Dermis blood vessel endothelial cell (primary cell): ENCODE results near the gene SLC13A1. TPM values are rescaled to one million over a fixed set of nuclear protein-coding genes. Genes with fewer than 3 reads are reported as not detected.
"Not testable (repeated sequence)": the region's sequence is repeated elsewhere in the genome, so short reads cannot be mapped to it uniquely, and the experiment has no call there.

Source experiments
- DNase-seq: peaks from one replicate; pipeline ENCODE4 v3.0.0; 2010
- total RNA-seq: library from RNA; depleted of rRNA; stranded (reverse); fragments of >200 nt; gene quantifications from 2 replicates; pipeline ENCODE4 v1.2.3, GENCODE V29; 2014

The SLC13A1 gene
- total RNA-seq, 1 donor from 2014 or later = not detected

DNA sequence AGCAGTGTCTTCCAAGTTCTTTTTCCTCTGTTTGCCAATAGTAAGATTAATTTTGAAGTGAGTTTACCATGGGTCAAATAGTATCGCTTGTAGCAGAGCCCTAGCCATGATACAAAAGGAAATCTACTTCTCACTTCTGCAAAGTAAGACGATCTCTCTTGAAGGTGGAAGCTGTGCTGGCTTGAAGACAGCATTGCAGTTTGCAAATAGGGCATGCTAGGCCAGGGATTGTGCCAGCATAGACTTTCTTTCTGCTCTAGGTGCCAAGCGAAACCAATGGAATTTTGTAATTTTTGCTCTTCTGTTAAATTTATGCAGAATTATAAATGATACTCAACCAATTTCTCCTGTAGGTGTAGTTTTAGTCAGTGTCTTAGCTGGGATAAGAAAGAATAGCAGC is 74.5 kb downstream of the SLC13A1 start:
- no peak for DNase-seq

- DNase-seq = no peak
Observed at GRCh38 chr7:123122916-123123315, 76.9 kb downstream of the SLC13A1 start.

GRCh38 chr7:123120286-123120685 is 79.5 kb downstream of the SLC13A1 start:
- no peak for DNase-seq

- no peak for DNase-seq
Observed at GRCh38 chr7:123115331-123115730, 84.4 kb downstream of the SLC13A1 start.

DNA sequence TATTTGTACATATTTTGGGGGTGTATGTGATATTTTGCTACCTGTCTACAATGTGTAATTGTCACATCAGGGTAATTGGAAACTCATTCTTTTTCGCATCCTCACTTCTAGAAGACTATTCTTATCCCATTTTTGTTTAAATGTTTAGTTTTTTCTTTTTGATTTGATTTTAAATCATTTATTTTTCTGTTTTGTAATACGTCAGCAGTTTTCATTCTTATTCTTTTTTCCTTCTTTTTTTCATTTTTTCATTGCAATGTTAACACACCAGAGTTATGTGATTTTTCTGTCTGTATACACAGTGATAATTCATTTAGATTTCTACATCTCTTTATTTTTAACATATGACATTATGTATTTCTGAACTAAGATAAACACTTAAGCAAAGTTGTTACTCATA is 85.5 kb downstream of the SLC13A1 start:
- DNase-seq = no peak

DNA sequence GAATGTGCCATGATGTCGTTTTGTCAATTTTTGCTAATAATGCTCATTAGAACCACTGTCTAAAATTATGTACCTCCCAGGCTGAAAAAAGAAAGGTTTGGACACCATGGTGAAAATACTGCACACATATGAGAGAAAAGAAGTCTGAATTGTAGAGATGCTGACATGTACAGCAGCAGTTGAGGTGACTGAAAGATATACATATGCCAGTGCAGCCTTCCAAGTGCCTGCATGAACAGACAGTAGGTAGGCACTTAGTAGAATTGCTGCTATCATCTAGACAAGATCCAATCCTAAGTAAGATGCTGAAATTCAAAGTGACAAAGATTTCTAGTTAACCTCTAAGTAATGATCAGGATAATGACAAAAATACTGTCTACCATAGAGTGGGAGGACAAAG is 86.9 kb downstream of the SLC13A1 start:
- DNase-seq = no peak

- DNase-seq = no peak
Observed at GRCh38 chr7:123099712-123100111, 100.1 kb downstream of the SLC13A1 start.

DNA sequence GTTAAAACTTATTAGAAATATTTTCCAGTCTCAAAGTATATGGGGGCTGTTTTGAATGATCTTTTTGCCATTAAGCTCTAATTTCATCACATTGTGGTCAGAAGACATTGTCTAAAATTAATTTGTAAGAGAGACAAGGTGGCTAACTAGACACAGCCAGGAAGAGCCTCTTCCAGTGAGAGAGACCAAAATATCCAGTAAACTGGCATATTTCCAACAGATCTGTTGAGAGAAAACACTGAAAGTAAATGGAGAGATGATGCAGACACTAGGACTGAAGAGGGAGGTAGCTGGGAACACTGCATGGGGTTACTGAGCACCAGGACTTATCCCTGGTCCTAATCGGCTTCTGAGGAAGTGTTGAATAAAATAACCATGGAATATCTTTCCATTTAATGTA is 102.8 kb downstream of the SLC13A1 start:
- DNase-seq = no peak

- DNase-seq = no peak
Observed at GRCh38 chr7:123096434-123096833, 103.3 kb downstream of the SLC13A1 start.

- DNase-seq = no peak
Observed at GRCh38 chr7:123090456-123090855, 109.3 kb downstream of the SLC13A1 start.

DNA sequence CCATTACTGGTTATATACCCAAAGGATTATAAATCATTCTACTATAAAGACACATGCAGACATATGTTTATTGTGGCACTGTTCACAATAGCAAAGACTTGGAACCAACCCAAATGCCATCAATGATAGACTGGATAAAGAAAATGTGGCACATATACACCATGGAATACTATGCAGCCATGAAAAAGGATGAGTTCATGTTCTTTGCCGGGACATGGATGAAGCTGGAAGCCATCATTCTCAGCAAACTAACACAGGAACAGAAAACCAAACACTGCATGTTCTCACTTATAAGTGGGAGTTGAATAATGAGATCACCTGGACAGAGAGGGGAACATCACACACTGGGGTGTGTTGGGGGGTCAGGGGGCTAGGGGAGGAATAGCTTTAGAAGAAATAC is 112.9 kb downstream of the SLC13A1 start:
- DNase-seq = not testable (repeated sequence)

GRCh38 chr7:123084861-123085260 is 114.9 kb downstream of the SLC13A1 start:
- DNase-seq = not testable (repeated sequence)

- DNase-seq = no peak
Observed at GRCh38 chr7:123079021-123079420, 120.7 kb downstream of the SLC13A1 start.

DNA sequence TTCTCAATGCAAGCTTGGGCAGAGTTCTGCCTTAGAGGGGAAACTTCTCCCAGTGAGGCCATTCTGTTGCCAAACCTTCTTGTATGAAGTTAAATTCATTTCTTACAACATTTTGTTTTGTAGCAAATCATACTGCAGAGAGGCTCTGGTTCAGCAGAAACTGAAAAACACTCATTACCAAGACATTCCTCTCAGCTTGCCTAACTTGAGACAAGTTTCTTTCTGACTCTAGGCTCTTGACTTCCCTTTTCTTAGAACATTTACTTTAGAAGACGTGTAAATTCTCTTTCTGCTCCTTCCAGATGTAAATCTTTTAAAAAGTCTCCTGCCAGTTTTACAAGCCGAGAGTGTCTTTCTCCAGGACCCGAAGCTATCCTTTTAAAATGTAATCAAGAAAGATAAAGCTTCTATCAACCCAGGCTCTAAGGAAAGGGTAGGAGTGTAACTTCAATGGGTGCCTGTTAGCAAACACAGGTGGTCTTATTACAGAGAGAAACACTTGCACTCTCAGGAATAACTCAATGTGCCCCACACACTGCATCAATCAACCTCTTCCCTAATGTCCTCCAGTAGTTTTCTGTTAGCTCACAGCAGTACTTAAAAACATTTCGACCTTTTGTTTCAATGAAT is 123.8 kb downstream of the SLC13A1 start:
- DNase-seq = no peak

- peak; percentile 23 for DNase-seq
Observed at GRCh38 chr7:123070702-123071286, 129.0 kb downstream of the SLC13A1 start.

- no peak for DNase-seq
Observed at GRCh38 chr7:123067814-123068213, 132.0 kb downstream of the SLC13A1 start.

Other genes with a start within 250 kb of the SLC13A1 start
- not detected in 2 replicates for gene TAS2R16, start 204.3 kb downstream of the SLC13A1 start, total RNA-seq